T-helper 2 cell treated with Interferon-gamma antibody and Interleukin-4, amounts not matched to agents 100 ng/mL and 5 ng/mL, for 36 hours (primary cell): ENCODE data around the gene CMTM5. TPM values are rescaled to one million over a fixed set of nuclear protein-coding genes. Genes with fewer than 3 reads are reported as not detected.

Experiments used
- intact Hi-C: fragments of 100-400 bp; cut with micrococcal nuclease; formaldehyde crosslinking; loops from one replicate; pipeline ENCODE4 v1.15.1; 2023
- total RNA-seq: library from RNA; stranded (reverse); gene quantifications from 2 replicates; pipeline ENCODE4 v1.2.3, GENCODE V29; 2022

CMTM5 gene
- not detected in 2 replicates for total RNA-seq

DNA sequence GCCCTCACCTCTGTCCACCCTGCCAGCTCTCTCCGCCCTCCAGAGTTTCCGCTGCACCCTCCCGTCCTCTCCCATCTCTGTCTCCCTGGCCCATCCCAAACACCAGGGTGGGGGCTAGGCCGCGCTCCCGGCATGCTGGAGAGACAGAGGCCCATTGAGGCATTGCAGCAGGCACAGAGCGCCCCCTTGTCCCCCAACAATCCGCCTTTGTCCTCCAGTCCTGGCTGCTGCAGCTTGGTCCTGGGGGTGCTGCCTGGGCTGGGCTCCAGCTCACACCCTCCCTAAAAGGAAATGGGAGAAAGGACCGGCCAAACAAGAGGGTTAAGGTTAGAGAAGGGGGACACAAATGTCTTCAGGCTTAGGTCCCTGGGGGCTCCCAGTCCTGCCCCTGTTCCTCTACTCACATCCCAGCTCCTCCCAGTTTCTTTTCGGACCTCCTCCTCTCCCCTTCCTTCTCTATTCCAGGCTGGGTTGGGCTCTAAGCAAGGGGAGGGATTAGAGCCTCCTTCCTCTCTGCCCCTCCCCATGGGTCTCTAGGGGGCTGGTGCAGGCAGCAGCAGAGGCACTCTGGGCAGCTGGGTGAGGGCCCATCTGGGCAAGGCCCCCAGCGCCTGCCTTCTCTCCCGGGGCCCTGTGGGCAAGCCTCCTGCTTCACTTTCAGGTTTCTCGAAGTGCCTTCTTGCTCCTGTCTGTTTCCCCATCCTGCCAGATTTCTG lies at the start of gene CMTM5:
Gene CMTM5, plus strand, starts transcription at position 565 of the 716 bp plus-strand sequence. CDS start 206 bp downstream, outside the sequence.
- intact Hi-C loops, result no loop called here

DNA sequence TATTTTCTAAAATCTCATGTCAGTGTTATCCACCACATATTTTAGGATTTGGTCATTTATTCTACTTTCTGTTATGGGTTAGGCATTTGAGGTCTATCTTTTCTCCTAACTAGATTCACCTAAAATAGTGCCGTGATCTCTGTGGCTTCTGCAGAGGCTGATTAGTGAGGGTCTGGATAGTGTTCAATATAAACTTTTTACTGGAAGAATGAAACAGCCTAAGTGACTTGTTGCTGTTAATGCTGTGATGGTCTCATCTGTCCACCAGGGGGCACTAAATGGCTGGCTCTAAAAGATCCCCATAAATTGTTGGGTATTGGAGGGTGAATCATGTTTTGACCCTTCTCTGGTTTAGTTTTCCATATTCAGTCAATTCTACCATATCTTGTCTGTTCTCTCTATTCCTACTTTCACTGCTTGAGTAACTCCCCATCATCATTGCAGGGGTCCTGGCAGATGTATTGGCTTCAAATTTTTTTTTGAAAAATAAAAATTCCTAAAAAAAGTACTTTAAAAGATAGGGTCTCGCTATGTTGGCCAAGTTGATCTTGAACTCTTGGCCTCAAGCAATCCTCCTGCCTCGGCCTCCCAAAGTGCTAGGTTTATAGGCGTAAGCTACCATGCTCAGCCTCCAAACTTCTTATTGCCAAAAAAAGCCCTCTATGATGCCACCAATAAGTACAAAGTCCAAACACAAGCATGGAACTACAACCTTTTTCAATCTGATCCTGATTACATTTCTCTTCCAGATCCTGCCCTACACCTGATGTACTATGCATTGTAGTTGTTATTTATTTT lies 48.7 kb upstream of the CMTM5 start:
- intact Hi-C loops, result loop anchor here (1.0 kb wide), 1 partner anchor 52 kb away; no protein-coding TSS in a partner anchor

GRCh38 chr14:23335623-23336022 lies 41.2 kb upstream of the CMTM5 start:
- intact Hi-C loops, result no loop called here

- intact Hi-C loops, result no loop called here
Measured at GRCh38 chr14:23339506-23340268, 37.2 kb upstream of the CMTM5 start.

DNA sequence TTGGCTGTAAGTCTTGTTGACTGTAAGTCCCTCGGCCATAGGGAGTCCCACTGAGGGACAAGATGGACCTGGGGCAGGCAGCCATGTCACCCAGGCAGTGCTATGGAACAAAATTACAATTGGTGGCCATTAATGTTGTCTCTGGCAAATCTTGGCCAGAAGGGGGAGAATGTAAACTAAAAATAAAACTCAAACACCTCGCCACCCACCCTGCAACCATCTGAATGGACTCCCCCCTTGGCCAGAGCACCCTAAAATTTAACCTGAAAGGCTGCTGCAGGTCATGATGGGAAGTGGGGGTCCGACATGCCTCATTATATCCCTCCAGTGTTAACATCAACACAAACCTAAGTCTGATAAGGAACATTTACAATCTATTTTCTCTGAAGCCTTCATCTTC lies 32.4 kb upstream of the CMTM5 start:
- intact Hi-C loops, result no loop called here

GRCh38 chr14:23345987-23346692 lies 30.7 kb upstream of the CMTM5 start:
- intact Hi-C loops, result no loop called here

DNA sequence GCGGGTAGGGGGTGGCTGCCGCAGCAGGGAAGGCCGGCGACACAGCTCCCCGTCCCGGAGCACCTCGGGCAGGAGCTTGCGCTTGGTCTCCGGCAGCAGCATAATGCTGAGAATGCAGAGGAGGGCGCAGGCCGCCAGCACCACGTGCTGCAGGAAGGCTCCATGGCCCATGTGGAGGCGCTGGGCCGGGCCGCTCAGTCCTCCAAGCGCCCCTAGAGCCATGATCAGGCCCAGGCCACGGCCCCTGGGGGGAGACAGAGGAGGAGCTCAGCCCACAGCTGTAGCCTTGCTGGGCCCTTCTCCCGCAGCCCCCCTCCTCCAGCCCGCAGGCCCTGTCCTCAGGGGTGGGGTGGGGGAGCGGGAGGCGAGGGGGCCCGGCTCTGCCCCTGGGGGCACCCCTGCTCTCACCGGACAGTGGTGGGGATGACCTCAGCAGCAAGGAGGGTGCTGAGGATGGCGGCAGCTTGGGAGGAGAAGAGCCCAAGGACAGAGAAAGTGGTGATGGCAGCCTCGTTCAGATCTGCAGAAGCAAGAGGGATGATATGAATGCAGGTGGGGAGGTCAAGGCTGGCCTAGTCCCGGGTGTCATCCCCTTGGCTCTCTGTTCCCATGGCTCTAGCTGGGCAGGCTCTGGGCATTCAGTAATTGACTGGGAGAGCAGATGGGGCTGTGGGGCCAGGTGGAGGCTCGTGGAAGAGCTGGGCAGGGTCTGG lies 30.0 kb upstream of the CMTM5 start:
- intact Hi-C loops, result no loop called here

DNA sequence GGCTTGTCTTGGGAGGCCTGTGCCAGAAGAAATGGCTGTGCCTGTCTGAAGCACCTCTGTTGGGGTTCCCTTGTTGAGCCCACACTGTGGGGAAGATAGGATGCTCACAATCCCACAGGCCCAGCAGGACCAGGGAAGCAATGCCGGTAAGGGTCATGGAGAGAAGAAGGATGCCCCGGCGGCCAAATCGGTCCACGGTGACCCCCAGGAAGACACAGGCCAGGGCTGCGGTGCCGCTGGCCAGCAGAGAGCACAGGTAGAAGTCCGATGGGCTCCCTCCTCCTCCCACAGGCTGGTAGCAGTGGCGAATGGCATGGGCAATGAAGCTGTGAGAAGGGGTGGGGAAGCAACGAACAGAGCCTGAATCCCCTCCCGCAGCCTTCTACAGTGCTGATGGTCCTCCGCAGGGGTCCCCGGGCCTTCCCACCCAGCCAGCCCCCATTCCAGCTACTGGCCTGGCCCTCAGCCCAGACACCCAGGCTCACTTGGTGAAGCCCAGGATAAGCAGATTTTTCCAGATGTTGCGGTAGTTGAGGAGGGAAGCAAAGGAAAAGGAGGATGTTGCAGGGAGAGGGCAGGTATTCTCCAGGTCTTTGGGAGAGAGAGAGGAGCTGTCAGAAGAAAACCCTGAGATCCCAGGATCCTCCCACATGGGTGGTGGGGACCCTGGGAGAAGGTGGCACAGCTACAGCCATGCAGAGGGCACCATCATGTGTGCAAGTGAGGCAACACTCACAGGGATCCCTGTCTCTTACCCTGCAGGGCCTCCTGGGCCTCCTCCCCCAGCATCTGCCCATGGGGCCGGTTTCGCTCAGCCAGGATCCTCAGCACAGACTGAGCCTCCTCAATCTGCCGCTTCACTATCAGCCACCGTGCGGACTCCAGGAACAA lies 29.2 kb upstream of the CMTM5 start:
- intact Hi-C loops, result no loop called here

DNA sequence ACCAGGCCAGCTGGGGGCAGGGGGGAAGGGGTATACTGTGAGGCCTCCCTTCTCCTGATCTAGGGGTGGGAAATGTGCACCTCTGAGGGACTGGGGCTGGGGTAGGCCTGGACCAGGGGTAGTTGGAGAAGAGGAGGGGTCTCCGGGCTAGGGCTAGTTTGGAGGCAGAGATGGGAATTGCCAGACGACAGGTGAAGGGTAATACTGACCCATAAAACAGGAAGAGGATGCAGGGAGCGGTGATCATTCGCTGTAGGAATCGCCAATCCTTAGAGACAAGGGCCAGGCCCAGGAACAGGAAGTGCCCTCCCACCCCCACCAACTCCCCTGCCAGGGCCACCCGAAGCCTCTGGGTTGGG lies 28.6 kb upstream of the CMTM5 start:
- intact Hi-C loops, result no loop called here

DNA sequence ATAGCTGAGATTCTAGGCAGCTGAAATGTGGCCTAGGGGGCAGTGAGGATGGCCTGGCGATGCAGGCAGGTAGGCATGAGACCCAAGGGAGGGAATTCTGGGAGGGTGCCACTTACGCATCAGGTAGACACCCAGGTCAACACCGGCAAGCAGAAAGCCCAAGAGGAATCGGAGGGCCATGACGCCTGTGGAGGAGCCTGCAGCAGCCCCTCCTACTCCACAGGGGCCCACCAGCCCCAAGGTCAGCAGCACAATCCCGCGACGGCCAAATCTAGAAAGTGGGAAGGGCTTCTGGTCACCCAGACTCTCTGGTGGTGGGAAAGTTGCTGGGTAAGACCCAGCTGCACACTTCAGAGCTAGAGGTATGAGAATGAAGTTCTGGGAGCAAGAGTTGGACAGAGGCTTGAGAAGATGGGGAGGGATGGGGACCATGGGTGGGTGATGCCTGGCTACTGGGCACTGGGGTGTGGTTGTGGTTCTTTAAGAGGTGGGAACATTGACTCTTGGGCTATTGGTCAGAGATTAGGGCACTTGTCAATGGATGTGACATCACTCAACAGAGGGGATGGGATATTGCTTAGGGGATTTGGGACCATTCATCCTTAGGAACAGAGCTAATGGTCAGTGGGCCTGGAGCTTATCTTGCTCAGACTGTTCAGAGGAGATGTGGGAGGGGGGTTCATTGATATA lies 27.5 kb upstream of the CMTM5 start:
- intact Hi-C loops, result no loop called here

GRCh38 chr14:23351681-23352505 lies 25.0 kb upstream of the CMTM5 start:
- intact Hi-C loops, result no loop called here

GRCh38 chr14:23352506-23353432 lies 24.1 kb upstream of the CMTM5 start, which contains the start of gene SLC22A17:
Gene SLC22A17, minus strand, starts transcription at chr14:23352887.
- intact Hi-C loops, result no loop called here

DNA sequence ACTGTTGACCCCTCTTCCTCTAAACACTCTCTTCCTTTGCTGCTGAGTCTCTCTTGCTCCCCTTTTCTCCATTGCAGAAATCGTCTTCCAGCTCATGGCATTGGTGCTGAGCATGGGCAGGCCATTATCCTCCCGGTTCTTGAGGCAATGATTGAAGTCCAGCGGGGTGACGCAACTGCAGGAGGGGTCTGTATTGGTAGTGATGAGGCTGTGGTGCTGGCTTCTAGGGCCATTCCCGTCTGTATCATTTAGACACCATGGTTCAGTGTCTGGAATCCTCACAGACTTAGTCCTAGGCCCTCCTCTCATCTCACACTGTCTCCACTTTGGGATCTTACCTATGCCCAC lies 23.4 kb upstream of the CMTM5 start:
- intact Hi-C loops, result no loop called here

DNA sequence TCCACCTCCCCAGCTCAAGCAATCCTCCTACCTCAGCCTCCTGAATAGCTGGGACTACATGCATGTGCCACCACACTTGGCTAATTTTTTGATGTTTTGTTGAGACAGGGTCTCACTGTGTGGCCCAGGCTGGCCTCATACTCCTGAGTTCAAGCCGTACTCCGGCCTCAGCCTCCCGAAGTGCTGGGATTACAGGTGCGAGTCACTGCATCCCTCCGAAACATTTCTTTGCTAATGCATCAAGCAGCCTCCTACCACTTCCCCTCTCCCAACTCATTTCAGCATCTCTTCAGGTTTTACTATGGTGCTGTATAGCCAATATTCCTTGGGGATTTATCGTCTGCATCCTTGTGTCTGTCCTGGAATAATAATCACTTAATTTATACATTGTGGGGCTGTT lies 21.9 kb upstream of the CMTM5 start:
- intact Hi-C loops, result no loop called here

DNA sequence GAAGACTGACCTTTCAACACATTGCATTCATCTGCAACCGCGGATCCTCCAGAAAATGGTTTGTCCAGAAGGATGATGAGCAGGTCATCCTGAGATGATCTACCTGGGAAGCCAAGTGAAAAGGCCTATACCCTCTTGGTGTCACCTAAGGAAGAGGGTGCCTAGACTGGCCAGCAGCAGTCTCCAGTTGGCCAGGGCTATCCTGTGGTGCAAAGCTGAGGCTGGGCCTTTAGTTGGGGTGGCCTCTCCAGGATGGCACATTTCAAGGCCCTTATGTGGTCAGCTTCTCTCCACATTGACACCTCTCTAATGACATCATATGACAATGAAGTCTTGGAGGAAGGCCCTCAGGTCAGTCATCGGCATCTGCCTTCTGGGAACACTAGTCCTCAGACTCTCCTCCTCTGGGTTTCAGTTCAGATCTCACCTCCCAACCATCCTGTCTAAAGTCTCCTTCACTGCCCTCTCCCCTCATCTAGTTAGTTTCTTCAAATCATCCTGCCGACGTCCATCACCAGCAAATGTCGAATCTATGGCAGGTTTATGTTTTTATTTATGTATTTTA lies 20.9 kb upstream of the CMTM5 start:
- intact Hi-C loops, result no loop called here

- intact Hi-C loops, result no loop called here
Measured at GRCh38 chr14:23356662-23357061, 20.2 kb upstream of the CMTM5 start.

GRCh38 chr14:23357261-23357660 lies 19.6 kb upstream of the CMTM5 start:
- intact Hi-C loops, result no loop called here
